ENCODE results near the gene ATP2A2.
"Not testable (repeated sequence)": the region's sequence is repeated elsewhere in the genome, so short reads cannot be mapped to it uniquely, and the experiment has no call there.

The ATP2A2 gene

GRCh38 chr12:110343114-110343513 lies 62.1 kb downstream of the ATP2A2 start:
- no peak for DNase-seq (ENCODE audit: low read depth in 2 of 2)

- no peak for DNase-seq (ENCODE audit: low read depth in 2 of 2)
Observed at GRCh38 chr12:110343736-110344555, 62.9 kb downstream of the ATP2A2 start.

- DNase-seq (ENCODE audit: low read depth in 2 of 2) = no peak
Observed at GRCh38 chr12:110344657-110345056, 63.6 kb downstream of the ATP2A2 start.

GRCh38 chr12:110345176-110345661 lies 64.2 kb downstream of the ATP2A2 start:
- DNase-seq (ENCODE audit: low read depth in 2 of 2) = no peak

GRCh38 chr12:110345963-110346362 lies 64.9 kb downstream of the ATP2A2 start:
- no peak for DNase-seq (ENCODE audit: low read depth in 2 of 2)

GRCh38 chr12:110347767-110348166 lies 66.7 kb downstream of the ATP2A2 start:
- DNase-seq (ENCODE audit: low read depth in 2 of 2) = no peak

- no peak for DNase-seq (ENCODE audit: low read depth in 2 of 2)
Observed at GRCh38 chr12:110348431-110349059, 67.5 kb downstream of the ATP2A2 start.

- DNase-seq (ENCODE audit: low read depth in 2 of 2) = no peak
Observed at GRCh38 chr12:110349096-110349495, 68.0 kb downstream of the ATP2A2 start.

- peak; percentile 4 to 24 for DNase-seq (ENCODE audit: low read depth in 2 of 2)
Observed at GRCh38 chr12:110349514-110350151, 68.6 kb downstream of the ATP2A2 start.

GRCh38 chr12:110351119-110351518 lies 70.1 kb downstream of the ATP2A2 start:
- no peak for DNase-seq (ENCODE audit: low read depth in 2 of 2)

GRCh38 chr12:110352401-110352800 lies 71.4 kb downstream of the ATP2A2 start:
- DNase-seq (ENCODE audit: low read depth in 2 of 2) = no peak

GRCh38 chr12:110353211-110353965 lies 72.3 kb downstream of the ATP2A2 start:
- DNase-seq (ENCODE audit: low read depth in 2 of 2) = no peak

- DNase-seq (ENCODE audit: low read depth in 2 of 2) = no peak
Observed at GRCh38 chr12:110354172-110354780, 73.2 kb downstream of the ATP2A2 start.

GRCh38 chr12:110355073-110355472 lies 74.0 kb downstream of the ATP2A2 start:
- DNase-seq (ENCODE audit: low read depth in 2 of 2) = no peak

GRCh38 chr12:110358384-110359097 lies 77.5 kb downstream of the ATP2A2 start:
- DNase-seq (ENCODE audit: low read depth in 2 of 2) = not testable (repeated sequence)

- no peak for DNase-seq (ENCODE audit: low read depth in 2 of 2)
Observed at GRCh38 chr12:110361216-110361615, 80.2 kb downstream of the ATP2A2 start.

GRCh38 chr12:110365489-110366320 lies 84.7 kb downstream of the ATP2A2 start:
- DNase-seq (ENCODE audit: low read depth in 2 of 2) = no peak

- no peak for DNase-seq (ENCODE audit: low read depth in 2 of 2)
Observed at GRCh38 chr12:110366321-110367142, 85.5 kb downstream of the ATP2A2 start.
